22Rv1 (cell line): ENCODE data around the gene MAPT.

Experiments used
- CTCF ChIP-seq: fragments of 450-650 bp; IDR thresholded peaks from 2 replicates; pipeline ENCODE4 v1.5.1; 2017; ENCODE audit warnings: mild to moderate bottlenecking
- ZFX ChIP-seq: fragments of 450-650 bp; IDR thresholded peaks from 2 replicates; pipeline ENCODE4 v1.6.1; 2017; ENCODE audit warnings: antibody characterized with exemption, borderline replicate concordance

GRCh38 chr17:46025060-46025459 lies 130.7 kb downstream of the MAPT start:
- no peak for TF ChIP-seq CTCF
- no peak for TF ChIP-seq ZFX
